Measurements from ENCODE around the gene DNAH6. TPM values are rescaled to one million over a fixed set of nuclear protein-coding genes. Genes with fewer than 3 reads are reported as not detected.
"Not testable (repeated sequence)": the region's sequence is repeated elsewhere in the genome, so short reads cannot be mapped to it uniquely, and the experiment has no call there.

The DNAH6 gene
- total RNA-seq, 1 donor from 2014 or later: 1.1 TPM

GRCh38 chr2:84545005-84545404, 28.7 kb downstream of the DNAH6 start:
- Histone ChIP-seq H3K4me3 (no peak overlapping the region), H3K27ac (no peak overlapping the region), H3K4me1 (no peaks in the 10 kb centered on the region), H3K9me3 (no peaks in the 10 kb centered on the region), H3K27me3 (no peaks in the 10 kb centered on the region), H3K36me3 (no peaks in the 10 kb centered on the region)
- intact Hi-C loops (cut with DNase I): no loop called here
- no peak for ATAC-seq
- DNase-seq: no peak
- TF ChIP-seq CTCF (IDR thresholded peaks at IDR 0.05): no peak

- no peak for DNase-seq
- Histone ChIP-seq H3K9me3 (no peaks in the 10 kb centered on the region), H3K27me3 (no peaks in the 10 kb centered on the region), H3K27ac (no peak overlapping the region), H3K4me3 (no peak overlapping the region), H3K4me1 (no peaks in the 10 kb centered on the region), H3K36me3 (no peaks in the 10 kb centered on the region)
- no peak for TF ChIP-seq CTCF (IDR thresholded peaks at IDR 0.05)
- no peak for ATAC-seq
- intact Hi-C loops (cut with DNase I): no loop called here
Measured at GRCh38 chr2:84546551-84546950, 30.3 kb downstream of the DNAH6 start.

GRCh38 chr2:84548303-84548702, 32.0 kb downstream of the DNAH6 start:
- H3K4me3 ChIP-seq: no peak overlapping the region
- no peaks in the 10 kb centered on the region for H3K9me3 ChIP-seq
- DNase-seq: no peak
- H3K27ac ChIP-seq: no peak overlapping the region
- no peaks in the 10 kb centered on the region for H3K36me3 ChIP-seq
- no peak for ATAC-seq
- no peaks in the 10 kb centered on the region for H3K4me1 ChIP-seq
- intact Hi-C loops (cut with DNase I): no loop called here
- no peak for TF ChIP-seq CTCF (IDR thresholded peaks at IDR 0.05)
- no peaks in the 10 kb centered on the region for H3K27me3 ChIP-seq

GRCh38 chr2:84550916-84551315, 34.6 kb downstream of the DNAH6 start:
- TF ChIP-seq CTCF (IDR thresholded peaks at IDR 0.05): no peak
- H3K36me3 ChIP-seq: no peaks in the 10 kb centered on the region
- H3K4me3 ChIP-seq: no peak overlapping the region
- H3K27ac ChIP-seq: no peak overlapping the region
- no peaks in the 10 kb centered on the region for H3K27me3 ChIP-seq
- no peak for DNase-seq
- intact Hi-C loops (cut with DNase I): no loop called here
- no peaks in the 10 kb centered on the region for H3K9me3 ChIP-seq
- H3K4me1 ChIP-seq: no peaks in the 10 kb centered on the region
- ATAC-seq: no peak

GRCh38 chr2:84551526-84551925, 35.2 kb downstream of the DNAH6 start:
- H3K4me1 ChIP-seq; H3K36me3 ChIP-seq; H3K27me3 ChIP-seq; H3K27ac ChIP-seq; H3K9me3 ChIP-seq; DNase-seq; H3K4me3 ChIP-seq; ATAC-seq; intact Hi-C loops (cut with DNase I): not testable (repeated sequence)

- H3K4me1 ChIP-seq: no peaks in the 10 kb centered on the region
- TF ChIP-seq CTCF (IDR thresholded peaks at IDR 0.05): no peak
- no peak overlapping the region for H3K4me3 ChIP-seq
- DNase-seq: no peak
- intact Hi-C loops (cut with DNase I): no loop called here
- H3K27ac ChIP-seq: no peak overlapping the region
- no peak for ATAC-seq
- no peaks in the 10 kb centered on the region for H3K9me3 ChIP-seq
- H3K36me3 ChIP-seq: no peaks in the 10 kb centered on the region
- no peaks in the 10 kb centered on the region for H3K27me3 ChIP-seq
Measured at GRCh38 chr2:84556190-84556589, 39.9 kb downstream of the DNAH6 start.
